GM18499 (cell line): Measurements from ENCODE around the gene RTN4RL2.

ENCODE experiments used
- ATAC-seq: cut with Tn5 transposase; IDR thresholded peaks from one replicate; pipeline ENCODE4 v1.9.1; 2021; ENCODE audit warnings: moderate number of reproducible peaks; ENCODE audit not compliant: insufficient read depth, unreplicated experiment

The RTN4RL2 gene

GRCh38 chr11:57496109-57496820 lies 35.9 kb downstream of the RTN4RL2 start:
- ATAC-seq, result no peak

- ATAC-seq, result no peak
These were observed 37.2 kb downstream of the RTN4RL2 start for GRCh38 chr11:57497303-57498247.

GRCh38 chr11:57498540-57498939 lies 38.2 kb downstream of the RTN4RL2 start:
- ATAC-seq, result no peak

- peak; percentile 99 for ATAC-seq
These were observed 39.2 kb downstream of the RTN4RL2 start for GRCh38 chr11:57499413-57499982.

- ATAC-seq, result no peak
These were observed 39.7 kb downstream of the RTN4RL2 start for GRCh38 chr11:57499983-57500461.

GRCh38 chr11:57500515-57500914 lies 40.2 kb downstream of the RTN4RL2 start:
- ATAC-seq, result no peak

- ATAC-seq, result no peak
These were observed 40.6 kb downstream of the RTN4RL2 start for GRCh38 chr11:57500926-57501325.

GRCh38 chr11:57501953-57502352 lies 41.6 kb downstream of the RTN4RL2 start:
- ATAC-seq, result no peak

- ATAC-seq, result no peak
These were observed 42.0 kb downstream of the RTN4RL2 start for GRCh38 chr11:57502376-57502775.

GRCh38 chr11:57502870-57503269 lies 42.5 kb downstream of the RTN4RL2 start:
- no peak for ATAC-seq

- ATAC-seq, result no peak
These were observed 44.2 kb downstream of the RTN4RL2 start for GRCh38 chr11:57504511-57504910.

- no peak for ATAC-seq
These were observed 46.2 kb downstream of the RTN4RL2 start for GRCh38 chr11:57506522-57506921.

GRCh38 chr11:57508341-57509170 lies 48.2 kb downstream of the RTN4RL2 start:
- no peak for ATAC-seq

- ATAC-seq, result no peak
These were observed 51.6 kb downstream of the RTN4RL2 start for GRCh38 chr11:57511741-57512430.

GRCh38 chr11:57512646-57513451 lies 52.5 kb downstream of the RTN4RL2 start:
- no peak for ATAC-seq

- no peak for ATAC-seq
These were observed 53.1 kb downstream of the RTN4RL2 start for GRCh38 chr11:57513452-57513795.

- ATAC-seq, result no peak
These were observed 53.7 kb downstream of the RTN4RL2 start for GRCh38 chr11:57513911-57514537.
